ENCODE measurements around the gene PAEP. TPM values are rescaled to one million over a fixed set of nuclear protein-coding genes. Genes with fewer than 3 reads are reported as not detected.

PAEP gene
- total and polyA plus RNA-seq, 4 donors = 0.37 to 3.0 (median 0.98) TPM; not detected in 1

- Histone ChIP-seq H3K9ac (ENCODE audit: insufficient read depth in 1 of 2, low read length in 2 of 2) (no peak overlapping the region), H3K4me1 (ENCODE audit: control insufficient read depth in 5 of 5, insufficient read depth in 5 of 5, low read length in 5 of 5) (peaks cover 0 to 3% (median 0%) of the 10 kb centered on the region in 5 donors), H3K36me3 (ENCODE audit: control insufficient read depth in 4 of 4, insufficient read depth in 4 of 4, low read length in 4 of 4) (no peaks in the 10 kb centered on the region), H3K4me3 (no peak overlapping the region), H3K27me3 (ENCODE audit: control insufficient read depth in 3 of 3, insufficient read depth in 3 of 3, low read length in 2 of 3) (no peaks in the 10 kb centered on the region), H3K27ac (ENCODE audit: low read depth in 1 of 2, low read length in 1 of 2) (no peak overlapping the region), H3K9me3 (ENCODE audit: control insufficient read depth in 4 of 4, insufficient read depth in 3 of 4, low read length in 3 of 4) (no peaks in the 10 kb centered on the region)
- DNase-seq = peak in 2 of 3 donors; percentile 3 to 6
- WGBS, 2 donors = 50 to 53% methylated on average over 24 of the region's 24 CpGs
- peak; percentile 21 for TF ChIP-seq CTCF (IDR thresholded peaks at IDR 0.05; ENCODE audit: control extremely low read depth, extremely low read depth)
- ATAC-seq (ENCODE audit: insufficient read depth, low FRiP score) = no peak
These were observed 41.4 kb downstream of the PAEP start for GRCh38 chr9:135602789-135603481.

GRCh38 chr9:135604437-135605237 is 43.1 kb downstream of the PAEP start:
- H3K27me3 ChIP-seq (ENCODE audit: control insufficient read depth in 3 of 3, insufficient read depth in 3 of 3, low read length in 2 of 3) = no peaks in the 10 kb centered on the region
- H3K9me3 ChIP-seq (ENCODE audit: control insufficient read depth in 4 of 4, insufficient read depth in 3 of 4, low read length in 3 of 4) = no peaks in the 10 kb centered on the region
- no peaks in the 10 kb centered on the region for H3K36me3 ChIP-seq (ENCODE audit: control insufficient read depth in 4 of 4, insufficient read depth in 4 of 4, low read length in 4 of 4)
- peaks cover 0 to 3% (median 0%) of the 10 kb centered on the region in 5 donors for H3K4me1 ChIP-seq (ENCODE audit: control insufficient read depth in 5 of 5, insufficient read depth in 5 of 5, low read length in 5 of 5)
- H3K27ac ChIP-seq (ENCODE audit: low read depth in 1 of 2, low read length in 1 of 2) = no peak overlapping the region
- WGBS, 2 donors = 68 to 76% methylated on average over 31 of the region's 31 CpGs
- TF ChIP-seq CTCF (IDR thresholded peaks at IDR 0.05; ENCODE audit: control extremely low read depth, extremely low read depth) = no peak
- ATAC-seq (ENCODE audit: insufficient read depth, low FRiP score) (no peak), DNase-seq (no peak)
- no peak overlapping the region for H3K4me3 ChIP-seq
- no peak overlapping the region for H3K9ac ChIP-seq (ENCODE audit: insufficient read depth in 1 of 2, low read length in 2 of 2)

- no peak overlapping the region for H3K27ac ChIP-seq (ENCODE audit: low read depth in 1 of 2, low read length in 1 of 2)
- no peaks in the 10 kb centered on the region for H3K27me3 ChIP-seq (ENCODE audit: control insufficient read depth in 3 of 3, insufficient read depth in 3 of 3, low read length in 2 of 3)
- no peak overlapping the region for H3K9ac ChIP-seq (ENCODE audit: insufficient read depth in 1 of 2, low read length in 2 of 2)
- H3K36me3 ChIP-seq (ENCODE audit: control insufficient read depth in 4 of 4, insufficient read depth in 4 of 4, low read length in 4 of 4) = no peaks in the 10 kb centered on the region
- WGBS, 2 donors = 55 to 78% methylated on average over 14 of the region's 14 CpGs
- H3K4me1 ChIP-seq (ENCODE audit: control insufficient read depth in 5 of 5, insufficient read depth in 5 of 5, low read length in 5 of 5) = peaks cover 0 to 3% (median 0%) of the 10 kb centered on the region in 5 donors
- H3K4me3 ChIP-seq = no peak overlapping the region
- no peak for ATAC-seq (ENCODE audit: insufficient read depth, low FRiP score)
- peak in 2 of 3 donors; percentile 4 to 33 for DNase-seq
- no peaks in the 10 kb centered on the region for H3K9me3 ChIP-seq (ENCODE audit: control insufficient read depth in 4 of 4, insufficient read depth in 3 of 4, low read length in 3 of 4)
- no peak for TF ChIP-seq CTCF (IDR thresholded peaks at IDR 0.05; ENCODE audit: control extremely low read depth, extremely low read depth)
These were observed 43.8 kb downstream of the PAEP start for GRCh38 chr9:135605238-135605781.
